ENCODE results near the gene NUP98. TPM values are rescaled to one million over a fixed set of nuclear protein-coding genes. Genes with fewer than 3 reads are reported as not detected.

NUP98 gene
- total and polyA plus RNA-seq, 2 of the 13 experiments (the other 11 are each of a cell fraction or from before 2014, with no cell fraction given), result 76.6 to 85.3 TPM

DNA sequence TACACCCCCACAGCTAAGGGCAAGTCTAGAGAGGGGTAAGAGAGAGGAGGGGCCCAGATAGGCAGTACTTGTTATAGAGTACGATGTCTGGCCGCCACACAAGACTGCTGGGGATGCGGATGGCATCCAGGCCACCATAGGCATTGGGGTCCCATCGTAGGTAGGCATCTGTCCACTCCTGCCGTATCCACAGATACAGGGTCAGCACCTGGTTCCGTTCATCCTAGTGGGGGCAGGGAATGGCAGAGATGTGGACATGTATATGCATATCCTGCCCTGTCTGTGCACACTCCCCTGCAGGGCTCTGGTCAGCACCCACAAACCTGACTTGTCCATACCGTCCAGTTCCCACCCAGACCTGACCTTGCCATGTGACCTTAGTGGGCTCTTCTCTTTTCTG lies 128.2 kb downstream of the NUP98 start:
- WGBS (ENCODE audit: low lambda C conversion rate), result 100% methylated on average over 2 of the region's 7 CpGs
- no TSS peak for BruUV-seq (replicated peaks)
- peaks cover 3 to 14% of the 10 kb centered on the region in 2 experiments; a peak in 4 of 5 replicates for H3K36me3 ChIP-seq (replicated peaks in 1 of 2; ENCODE audit: control insufficient read depth in 1 of 2, insufficient read depth in 2 of 2, low read length in 2 of 2)
- H3K27me3 ChIP-seq (ENCODE audit: control insufficient read depth in 1 of 2, insufficient read depth in 2 of 2, low read length in 2 of 2), result no peaks in the 10 kb centered on the region
- no peak overlapping the region for H3K4me2 ChIP-seq (ENCODE audit: low read depth, low read length)
- H3K79me2 ChIP-seq (ENCODE audit: insufficient read depth, low read length), result no peaks in the 10 kb centered on the region
- ChIA-PET POLR2A (no interaction called here), CTCF (ENCODE audit: low intra/inter-chr PET ratio, low total read pairs) (no interaction called here)
- H3K4me1 ChIP-seq (ENCODE audit: insufficient read depth, low read length), result no peaks in the 10 kb centered on the region
- intact Hi-C loops (cut with micrococcal nuclease; ENCODE audit: unreplicated experiment), result no loop called here
- H4K20me1 ChIP-seq (ENCODE audit: insufficient read depth, low read length), result no peaks in the 10 kb centered on the region
- H3K4me3 ChIP-seq (replicated peaks in 1 of 3; ENCODE audit: insufficient read depth in 1 of 3, low read depth in 2 of 3, low read length in 3 of 3), result no peak overlapping the region
- no peaks in the 10 kb centered on the region for H3K9me3 ChIP-seq (ENCODE audit: low read length)
- in situ Hi-C loops (cut with HindIII; ENCODE audit: extremely low pct_ligation_motif_present, low pct_unique_long_range_greater_than_20kb), result no loop called here
- H2AFZ ChIP-seq (ENCODE audit: low read length), result no peak overlapping the region
- TF ChIP-seq SOX5 (CRISPR knock-in tag; IDR thresholded peaks at IDR 0.05; ENCODE audit: borderline replicate concordance), result no peak
- TF ChIP-seq NR2F1 (CRISPR knock-in tag; IDR thresholded peaks at IDR 0.05), result no peak
- TF ChIP-seq ZSCAN9 (CRISPR knock-in tag; IDR thresholded peaks at IDR 0.05; ENCODE audit: borderline replicate concordance), result no peak
- TF ChIP-seq ZNF720 (CRISPR knock-in tag; IDR thresholded peaks at IDR 0.05), result no peak
- TF ChIP-seq ZMAT3 (CRISPR knock-in tag; conservative IDR thresholded peaks at IDR 0.05), result no peak
- no peak for TF ChIP-seq THYN1 (CRISPR knock-in tag; IDR thresholded peaks at IDR 0.05; ENCODE audit: borderline replicate concordance, low read depth)
- TF ChIP-seq NCOA2 (CRISPR knock-in tag; IDR thresholded peaks at IDR 0.05), result no peak
- TF ChIP-seq ZNF326 (CRISPR knock-in tag; IDR thresholded peaks at IDR 0.05; ENCODE audit: borderline replicate concordance), result no peak
- no peak for TF ChIP-seq JARID2 (CRISPR knock-in tag; IDR thresholded peaks at IDR 0.05; ENCODE audit: insufficient replicate concordance)
- H3K9ac ChIP-seq (ENCODE audit: insufficient read depth, low read depth, low read length), result no peak overlapping the region
- ATAC-seq (0 out of 3 replicates have a peak, but pooled peaks have one; percentile 10), DNase-seq (ENCODE audit: low spot score) (no peak), FAIRE-seq (no peak)
- no peak overlapping the region for H3K27ac ChIP-seq (ENCODE audit: extremely low read length, insufficient read depth, low read length)
